Tibial artery (tissue), 4 donors: ENCODE data around the gene SKOR2.

Experiments used
- DNase-seq, 2 donors: peaks; one replicate each; pipeline ENCODE4 v3.0.0-alpha.2; 2019
- H3K27ac ChIP-seq, 2 donors: fragments of 200-600 bp; sonication (generic) in 1 of 2; 1 replicate in 1 of 2; 2 replicates in 1 of 2; pipeline ENCODE4 v1.5.1; 2018 to 2019; ENCODE audit warnings: mild to moderate bottlenecking in 1 of 2
- H3K27me3 ChIP-seq, 2 donors: fragments of 200-600 bp; sonication (generic) in 1 of 2; one replicate each; pipeline versions ENCODE4 v1.5.1 to v1.6.0; 2016 to 2019
- H3K36me3 ChIP-seq, 3 donors: fragments of 200-600 bp; sonication (generic) in 2 of 3; one replicate each; pipeline ENCODE4 v1.5.1; 2016 to 2019; ENCODE audit warnings: mild to moderate bottlenecking in 2 of 3
- H3K4me1 ChIP-seq, 4 donors: fragments of 200-600 bp; sonication (generic) in 2 of 4; 1 replicate in 3 of 4; 2 replicates in 1 of 4; pipeline ENCODE4 v1.5.1; 2016 to 2019
- H3K4me3 ChIP-seq, 2 donors: fragments of 200-600 bp; sonication (generic) in 1 of 2; 1 replicate in 1 of 2; 2 replicates in 1 of 2; pipeline ENCODE4 v1.5.1; 2018 to 2019; ENCODE audit warnings: mild to moderate bottlenecking in 2 of 2
- H3K9me3 ChIP-seq, 3 donors: fragments of 200-600 bp; sonication (generic) in 1 of 3; one replicate each; pipeline ENCODE4 v1.5.1; 2016 to 2019
- intact Hi-C: fragments of 100-400 bp; cut with DNase I; formaldehyde crosslinking; loops from one replicate; pipeline ENCODE4 v1.15.0; 2023; ENCODE audit warnings: low total_unique reads
- TF ChIP-seq, protein P1 (sequence below), 2 experiments: fragments of 200-600 bp in 1 of 2; fragments of 450-650 bp in 1 of 2; IDR thresholded peaks; one replicate each; pipeline ENCODE4 v1.5.1; 2017 to 2019; ENCODE audit warnings: antibody characterized with exemption in 2 of 2, mild to moderate bottlenecking in 1 of 2, moderate library complexity in 1 of 2

The SKOR2 gene

DNA sequence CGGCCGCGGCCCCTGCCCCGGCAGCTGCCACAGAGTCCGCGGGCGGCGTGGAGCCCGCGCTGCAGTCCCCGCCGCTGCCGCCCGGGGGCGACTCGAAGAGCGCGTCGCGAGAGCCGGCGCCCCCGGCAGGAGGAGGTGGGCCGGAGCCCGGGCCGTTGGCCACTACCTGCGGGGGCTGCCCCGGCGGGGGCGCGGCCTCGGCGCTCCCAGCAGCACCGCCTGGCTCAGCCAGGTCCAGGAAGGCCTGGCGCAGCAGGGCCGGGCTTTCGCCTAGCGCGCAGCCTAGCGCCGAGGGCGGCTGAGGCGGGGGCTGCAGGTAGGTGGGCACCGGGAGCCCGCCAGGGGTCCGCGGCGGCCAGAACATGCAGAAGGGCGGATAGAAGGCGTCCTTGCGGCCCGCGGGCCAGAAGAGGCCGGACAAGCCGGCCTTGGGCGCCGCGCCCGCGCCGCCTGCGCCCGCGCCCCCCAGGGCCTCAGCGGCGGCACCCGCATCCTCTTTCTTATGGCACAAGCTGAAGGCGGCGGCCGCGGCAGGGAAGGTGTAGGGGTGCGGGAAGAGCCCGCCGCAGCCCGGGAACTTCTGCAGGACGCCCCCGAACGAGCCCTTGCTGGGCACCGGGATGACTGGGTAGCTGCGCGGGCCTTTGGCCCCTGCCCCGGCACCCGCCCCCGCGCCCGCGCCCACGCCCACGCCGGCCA, 3.9 kb downstream of the SKOR2 start:
- DNase-seq, result no peak
- H3K27ac ChIP-seq, result no peak overlapping the region
- no peak overlapping the region for H3K4me3 ChIP-seq
- H3K36me3 ChIP-seq, result no peaks in the 10 kb centered on the region
- H3K4me1 ChIP-seq, result peaks cover 0 to 33% (median 7%) of the 10 kb centered on the region in 4 donors
- TF ChIP-seq, protein P1, sequence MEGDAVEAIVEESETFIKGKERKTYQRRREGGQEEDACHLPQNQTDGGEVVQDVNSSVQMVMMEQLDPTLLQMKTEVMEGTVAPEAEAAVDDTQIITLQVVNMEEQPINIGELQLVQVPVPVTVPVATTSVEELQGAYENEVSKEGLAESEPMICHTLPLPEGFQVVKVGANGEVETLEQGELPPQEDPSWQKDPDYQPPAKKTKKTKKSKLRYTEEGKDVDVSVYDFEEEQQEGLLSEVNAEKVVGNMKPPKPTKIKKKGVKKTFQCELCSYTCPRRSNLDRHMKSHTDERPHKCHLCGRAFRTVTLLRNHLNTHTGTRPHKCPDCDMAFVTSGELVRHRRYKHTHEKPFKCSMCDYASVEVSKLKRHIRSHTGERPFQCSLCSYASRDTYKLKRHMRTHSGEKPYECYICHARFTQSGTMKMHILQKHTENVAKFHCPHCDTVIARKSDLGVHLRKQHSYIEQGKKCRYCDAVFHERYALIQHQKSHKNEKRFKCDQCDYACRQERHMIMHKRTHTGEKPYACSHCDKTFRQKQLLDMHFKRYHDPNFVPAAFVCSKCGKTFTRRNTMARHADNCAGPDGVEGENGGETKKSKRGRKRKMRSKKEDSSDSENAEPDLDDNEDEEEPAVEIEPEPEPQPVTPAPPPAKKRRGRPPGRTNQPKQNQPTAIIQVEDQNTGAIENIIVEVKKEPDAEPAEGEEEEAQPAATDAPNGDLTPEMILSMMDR (IDR thresholded peaks at IDR 0.05), result no peak
- intact Hi-C loops, result no loop called here
- peaks cover 0 to 69% of the 10 kb centered on the region in 2 donors for H3K27me3 ChIP-seq
- H3K9me3 ChIP-seq, result no peaks in the 10 kb centered on the region

DNA sequence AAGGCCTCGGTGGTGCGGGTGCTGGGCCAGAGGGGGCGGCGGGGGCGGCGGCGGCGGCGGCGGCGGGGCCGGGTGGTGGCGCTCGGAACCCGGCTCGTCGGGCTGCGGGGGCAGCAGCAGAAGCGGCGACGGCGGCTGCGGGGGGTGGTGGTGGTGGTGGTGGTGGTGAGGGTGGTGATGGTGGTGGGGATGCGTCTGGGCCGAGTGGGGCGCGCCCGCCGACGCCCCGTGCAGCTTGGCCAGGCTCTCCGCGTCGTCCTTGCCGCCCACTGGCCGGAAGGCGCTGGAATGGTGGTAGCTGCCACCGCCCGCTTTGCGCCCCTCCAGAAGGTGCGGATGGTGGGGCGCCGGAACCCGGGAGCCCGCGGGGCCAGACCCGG, 4.4 kb downstream of the SKOR2 start:
- no peaks in the 10 kb centered on the region for H3K36me3 ChIP-seq
- no peak overlapping the region for H3K4me3 ChIP-seq
- TF ChIP-seq, protein P1 (IDR thresholded peaks at IDR 0.05), result no peak
- intact Hi-C loops, result no loop called here
- peaks cover 0 to 64% of the 10 kb centered on the region in 2 donors for H3K27me3 ChIP-seq
- no peaks in the 10 kb centered on the region for H3K9me3 ChIP-seq
- H3K27ac ChIP-seq, result no peak overlapping the region
- peaks cover 0 to 33% (median 7%) of the 10 kb centered on the region in 4 donors for H3K4me1 ChIP-seq
- no peak for DNase-seq

DNA sequence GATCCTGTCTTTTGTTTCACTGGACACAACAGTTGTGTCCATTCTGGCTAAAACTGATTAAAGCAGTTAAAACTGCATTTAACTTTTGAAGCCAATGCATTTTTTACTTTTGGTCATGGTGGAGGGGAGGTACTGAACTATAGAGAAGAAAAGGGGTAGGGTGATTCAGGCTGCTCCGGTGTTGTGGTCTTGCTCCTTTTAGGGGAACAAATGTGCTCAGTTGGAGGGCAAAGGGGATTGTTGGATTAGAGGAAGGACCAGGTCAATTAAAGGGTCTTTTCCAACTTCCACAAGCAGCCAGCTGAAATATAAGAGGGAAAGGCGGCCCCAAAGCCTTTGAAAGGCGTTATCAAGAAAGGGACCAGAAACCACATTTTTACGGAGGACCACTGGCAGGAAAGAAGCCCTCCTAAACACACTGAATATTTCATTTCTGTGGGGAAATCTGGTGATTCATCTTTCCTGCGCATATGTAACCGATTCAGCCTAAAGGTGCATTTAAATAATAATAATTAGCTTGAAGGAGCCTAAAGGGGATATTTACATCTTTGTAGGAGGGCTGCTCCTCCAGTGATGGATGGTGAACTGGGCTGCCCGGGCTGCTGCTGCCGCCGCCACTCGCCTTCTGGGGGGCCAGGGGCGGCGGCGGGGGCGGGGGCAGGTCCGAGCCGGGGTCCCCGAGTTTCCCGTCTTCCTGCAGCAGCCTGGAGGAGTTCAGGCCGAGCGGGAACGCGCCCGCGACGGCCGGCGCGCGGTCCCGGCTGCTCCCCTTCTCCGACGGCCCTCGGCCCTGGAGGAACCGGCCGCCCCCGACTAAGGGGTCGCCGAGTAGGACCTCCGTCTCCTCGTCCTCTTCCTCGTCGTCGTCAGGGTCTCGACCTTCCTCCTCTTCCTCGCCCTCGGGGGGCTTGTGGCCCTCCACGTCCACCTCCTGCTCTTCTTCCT, 5.2 kb downstream of the SKOR2 start:
- TF ChIP-seq, protein P1 (IDR thresholded peaks at IDR 0.05), result no peak
- Histone ChIP-seq H3K36me3 (no peaks in the 10 kb centered on the region), H3K4me3 (no peak overlapping the region), H3K27me3 (peaks cover 0 to 57% of the 10 kb centered on the region in 2 donors), H3K4me1 (peaks cover 0 to 27% (median 5%) of the 10 kb centered on the region in 4 donors), H3K9me3 (no peaks in the 10 kb centered on the region), H3K27ac (no peak overlapping the region)
- intact Hi-C loops, result no loop called here
- DNase-seq, result no peak

DNA sequence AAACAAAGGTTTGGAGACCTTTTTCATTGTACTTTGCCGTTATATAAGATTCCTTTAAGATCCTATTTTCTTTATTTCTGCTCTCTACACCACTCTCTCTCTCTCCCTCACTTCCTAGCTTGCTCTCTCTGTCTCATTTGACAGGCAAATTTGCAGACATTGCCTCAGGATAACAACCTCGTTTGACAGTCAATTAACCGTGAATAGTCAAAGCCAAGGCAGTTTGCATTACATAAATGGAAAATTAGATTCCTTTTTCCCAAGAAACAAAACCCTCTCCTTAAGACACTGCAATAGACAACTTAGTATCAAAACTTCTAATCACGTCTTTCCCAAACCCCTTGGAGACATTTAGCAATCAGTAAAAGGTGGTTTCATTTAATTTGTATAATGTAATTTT, 7.4 kb downstream of the SKOR2 start:
- Histone ChIP-seq H3K27me3 (peaks cover 0 to 35% of the 10 kb centered on the region in 2 donors), H3K27ac (no peak overlapping the region), H3K4me1 (peaks cover 0 to 21% (median 5%) of the 10 kb centered on the region in 4 donors), H3K4me3 (no peak overlapping the region), H3K36me3 (no peaks in the 10 kb centered on the region), H3K9me3 (no peaks in the 10 kb centered on the region)
- TF ChIP-seq, protein P1 (IDR thresholded peaks at IDR 0.05), result no peak
- no peak for DNase-seq
- intact Hi-C loops, result no loop called here

DNA sequence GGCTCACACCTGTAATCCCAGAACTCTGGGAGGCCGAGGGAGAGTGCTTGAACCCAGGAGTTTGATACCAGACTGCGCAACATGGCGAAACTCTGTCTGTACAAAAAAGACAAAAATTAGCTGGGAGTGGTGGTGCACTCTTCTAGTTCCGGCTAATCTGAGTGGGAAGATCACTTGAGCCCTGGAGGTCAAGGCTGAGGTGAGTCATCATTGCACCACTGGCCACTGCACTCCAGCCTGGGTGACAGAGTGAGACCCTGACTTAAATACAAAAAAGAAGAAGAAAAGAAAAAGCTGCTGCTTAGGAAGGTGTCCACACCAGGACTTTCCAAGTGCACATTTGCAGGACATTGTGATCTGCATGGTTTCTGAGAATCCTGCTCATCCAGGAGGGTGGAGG, 16.4 kb downstream of the SKOR2 start:
- H3K4me3 ChIP-seq, result no peak overlapping the region
- H3K4me1 ChIP-seq, result no peaks in the 10 kb centered on the region
- H3K27me3 ChIP-seq, result peaks cover 0 to 5% of the 10 kb centered on the region in 2 donors
- intact Hi-C loops, result no loop called here
- H3K27ac ChIP-seq, result no peak overlapping the region
- TF ChIP-seq, protein P1 (IDR thresholded peaks at IDR 0.05), result no peak
- H3K36me3 ChIP-seq, result no peaks in the 10 kb centered on the region
- DNase-seq, result no peak
- no peaks in the 10 kb centered on the region for H3K9me3 ChIP-seq
